H1 (cell line): ENCODE data around the gene RETREG3. TPM values are rescaled to one million over a fixed set of nuclear protein-coding genes. Genes with fewer than 3 reads are reported as not detected.
A peak's percentile ranks its signal among the peaks of the same experiment; 100 is the strongest.

Source experiments
- CTCF ChIA-PET: fragments of 300-600 bp; sonication (Branson Sonifier 250); formaldehyde crosslinking; loops from one replicate; lab custom pipeline; 2021; ENCODE audit not compliant: partially characterized antibody; lab: Charles Lee
- POLR2A ChIA-PET: fragments of 300-600 bp; sonication (Branson Sonifier 250); formaldehyde crosslinking; loops from one replicate; lab custom pipeline; 2021; ENCODE audit warnings: inconsistent platforms; ENCODE audit not compliant: partially characterized antibody; lab: Charles Lee
- DNase-seq, 2 experiments: peaks; one replicate each; pipeline versions ENCODE4 v3.0.0 to v3.0.0-alpha.2; 2010 to 2022; ENCODE audit warnings: low spot score in 2 of 2, low read depth in 1 of 2, mixed read lengths in 1 of 2
- FAIRE-seq: peaks from 2 replicates; lab custom pipeline; 2011; peaks lifted over from hg19 to GRCh38; lab: Jason Lieb, UNC
- H2AFZ ChIP-seq: 2 replicates; pipeline ENCODE4 v1.8.1; 2012; ENCODE audit warnings: low read length, inconsistent platforms
- H2AK5ac ChIP-seq: 2 replicates; pipeline ENCODE4 v1.6.1; 2013; ENCODE audit warnings: low read depth, low read length
- H2BK120ac ChIP-seq: replicated peaks from 2 replicates; pipeline ENCODE3; 2013; ENCODE audit warnings: low read depth, low read length, inconsistent platforms
- H2BK12ac ChIP-seq: 2 replicates; pipeline ENCODE4 v1.6.1; 2013; ENCODE audit warnings: low read depth, low read length
- H2BK15ac ChIP-seq: 2 replicates; pipeline ENCODE4 v1.6.1; 2013; ENCODE audit warnings: low read length
- H2BK20ac ChIP-seq: 2 replicates; pipeline ENCODE4 v1.6.1; 2013; ENCODE audit warnings: low read length
- H2BK5ac ChIP-seq: 2 replicates; pipeline ENCODE4 v1.6.1; 2013; ENCODE audit warnings: low read depth, low read length
- H3K14ac ChIP-seq: 2 replicates; pipeline ENCODE4 v1.6.1; 2013; ENCODE audit warnings: inconsistent platforms; ENCODE audit not compliant: insufficient read length
- H3K18ac ChIP-seq: 2 replicates; pipeline ENCODE4 v1.6.1; 2013; ENCODE audit warnings: low read length; ENCODE audit errors: extremely low read depth
- H3K23ac ChIP-seq: 2 replicates; pipeline ENCODE4 v1.6.1; 2013; ENCODE audit warnings: inconsistent platforms; ENCODE audit not compliant: insufficient read length
- H3K23me2 ChIP-seq: 2 replicates; pipeline ENCODE4 v1.6.1; 2013; ENCODE audit warnings: low read depth, low read length
- H3K27ac ChIP-seq: 2 replicates; pipeline ENCODE4 v1.6.1; 2011; ENCODE audit warnings: low read depth, low read length, inconsistent platforms
- H3K27me3 ChIP-seq, 4 experiments: replicated peaks in 1 of 4; 1 replicate in 1 of 4; 2 replicates in 3 of 4; pipeline versions ENCODE4 v1.6.1 to v1.8.1; 2011 to 2013; ENCODE audit warnings: low read length in 3 of 4, mild to moderate bottlenecking in 3 of 4, inconsistent platforms in 2 of 4, mixed read lengths in 2 of 4, moderate library complexity in 1 of 4; ENCODE audit not compliant: control insufficient read depth in 3 of 4, insufficient read depth in 3 of 4; ENCODE audit errors: extremely low read depth in 1 of 4
- H3K36me3 ChIP-seq, 4 experiments: 2 replicates each; pipeline versions ENCODE4 v1.6.1 to v1.8.1; 2011 to 2013; ENCODE audit warnings: mild to moderate bottlenecking in 4 of 4, low read length in 3 of 4, moderate library complexity in 2 of 4, control low read depth in 1 of 4, inconsistent platforms in 1 of 4; ENCODE audit not compliant: insufficient read depth in 4 of 4, control insufficient read depth in 2 of 4
- H3K4ac ChIP-seq: replicated peaks from 2 replicates; pipeline ENCODE3; 2013; ENCODE audit warnings: low read length, low read depth, mixed read lengths, inconsistent platforms; ENCODE audit not compliant: insufficient read length
- H3K4me1 ChIP-seq, 4 experiments: replicated peaks in 1 of 4; 1 replicate in 1 of 4; 2 replicates in 3 of 4; pipeline versions ENCODE4 v1.6.1 to v1.8.1; 2011 to 2013; ENCODE audit warnings: low read length in 3 of 4, inconsistent platforms in 2 of 4, mixed read lengths in 1 of 4; ENCODE audit not compliant: insufficient read depth in 4 of 4, control insufficient read depth in 3 of 4
- H3K4me2 ChIP-seq, 2 experiments: 2 replicates each; pipeline versions ENCODE4 v1.6.1 to v1.8.1; 2011 to 2013; ENCODE audit warnings: low read depth in 2 of 2, low read length in 2 of 2, control low read depth in 1 of 2, inconsistent platforms in 1 of 2, mild to moderate bottlenecking in 1 of 2; ENCODE audit not compliant: insufficient read depth in 1 of 2
- H3K4me3 ChIP-seq, 4 experiments: fragments of 200-600, 300-600 bp in 1 of 4; sonication (generic), shearing (Covaris generic), sonication (Bioruptor Twin) in 1 of 4; 2 replicates each; pipeline versions ENCODE4 v1.5.1 to v1.8.1; 2011 to 2016; ENCODE audit warnings: low read length in 4 of 4, low read depth in 3 of 4, control low read depth in 2 of 4, inconsistent platforms in 2 of 4, mild to moderate bottlenecking in 2 of 4, mixed read lengths in 1 of 4, moderate library complexity in 1 of 4; ENCODE audit not compliant: insufficient read depth in 2 of 4; ENCODE audit errors: extremely low read depth in 1 of 4
- H3K56ac ChIP-seq: replicated peaks from 2 replicates; pipeline ENCODE3; 2013; ENCODE audit warnings: low read depth, mild to moderate bottlenecking, mixed read lengths, low read length, inconsistent platforms; ENCODE audit not compliant: insufficient read length
- H3K79me1 ChIP-seq: 2 replicates; pipeline ENCODE4 v1.6.1; 2013; ENCODE audit warnings: low read depth, low read length, control low read depth
- H3K79me2 ChIP-seq, 2 experiments: 2 replicates each; pipeline versions ENCODE4 v1.6.1 to v1.8.1; 2012 to 2013; ENCODE audit warnings: low read length in 2 of 2, mild to moderate bottlenecking in 2 of 2, inconsistent platforms in 1 of 2; ENCODE audit not compliant: insufficient read depth in 2 of 2, control insufficient read depth in 1 of 2
- H3K9ac ChIP-seq, 4 experiments: replicated peaks in 1 of 4; 1 replicate in 1 of 4; 2 replicates in 3 of 4; pipeline versions ENCODE4 v1.6.1 to v1.8.1; 2011 to 2013; ENCODE audit warnings: low read depth in 3 of 4, low read length in 3 of 4, control low read depth in 2 of 4, mild to moderate bottlenecking in 2 of 4, moderate library complexity in 2 of 4, inconsistent platforms in 1 of 4; ENCODE audit errors: extremely low read depth in 1 of 4
- H3K9me3 ChIP-seq, 2 experiments: 2 replicates each; pipeline versions ENCODE4 v1.6.1 to v1.8.1; 2012 to 2013; ENCODE audit warnings: mild to moderate bottlenecking in 2 of 2, moderate library complexity in 2 of 2, control low read depth in 1 of 2, inconsistent platforms in 1 of 2, low read depth in 1 of 2, low read length in 1 of 2, mixed read lengths in 1 of 2; ENCODE audit not compliant: insufficient read depth in 2 of 2
- H4K20me1 ChIP-seq, 2 experiments: replicated peaks in 1 of 2; 2 replicates each; pipeline versions ENCODE3 to v1.8.1; 2011 to 2013; ENCODE audit warnings: inconsistent platforms in 2 of 2, low read length in 2 of 2, mild to moderate bottlenecking in 1 of 2; ENCODE audit not compliant: insufficient read depth in 2 of 2, control insufficient read depth in 1 of 2
- H4K5ac ChIP-seq: 2 replicates; pipeline ENCODE4 v1.6.1; 2013; ENCODE audit warnings: low read length, low read depth, mixed read lengths, inconsistent platforms; ENCODE audit not compliant: insufficient read length
- H4K8ac ChIP-seq: 2 replicates; pipeline ENCODE4 v1.8.0; 2013; ENCODE audit warnings: mild to moderate bottlenecking, moderate library complexity, low read length, inconsistent platforms; ENCODE audit not compliant: insufficient read depth; ENCODE audit errors: extremely low read depth
- H4K91ac ChIP-seq: replicated peaks from 2 replicates; pipeline ENCODE3; 2013; ENCODE audit warnings: low read length, mixed read lengths, inconsistent platforms; ENCODE audit not compliant: insufficient read length
- RBBP5 ChIP-seq: IDR thresholded peaks from 2 replicates; pipeline ENCODE4 v1.7.1; 2012; ENCODE audit warnings: low read depth, mild to moderate bottlenecking, inconsistent platforms, low read length, moderate library complexity, borderline replicate concordance
- WGBS, 2 experiments: shearing (Covaris generic) in 1 of 2; methylation state at CpG; one replicate each; pipeline versions ENCODE4 v1.1.6 to v1.1.7; 2013 to 2015; ENCODE audit warnings: low lambda C conversion rate in 2 of 2, mixed read lengths in 2 of 2, inconsistent platforms in 1 of 2, low coverage in 1 of 2, missing lambda C conversion rate in 1 of 2; ENCODE audit not compliant: insufficient replicate concordance in 2 of 2, insufficient coverage in 1 of 2, insufficient read length in 1 of 2; ENCODE audit errors: extremely low coverage in 1 of 2, missing lambda C conversion rate in 1 of 2; 5-methylcytosine and 5-hydroxymethylcytosine counted together
- polyA plus RNA-seq, 7 experiments: library from polyadenylated mRNA; depleted of rRNA in 3 of 7; stranded (reverse) in 5 of 7; unstranded in 2 of 7; fragments of >200 nt in 5 of 7; fragments of 200-250 nt in 2 of 7; gene quantifications; 1 replicate in 5 of 7; 2 replicates in 1 of 7; 4 replicates in 1 of 7; pipeline versions ENCODE4 v1.2.1 to v1.2.3, GENCODE V29; 2011 to 2013; ENCODE audit warnings: missing spikeins in 2 of 7, mixed read lengths in 2 of 7
- total RNA-seq: library from RNA; stranded (reverse); fragmentation: NEBNext Ultra II Directional; extraction: Animal tissue kit (Norgen Biotek cat#: 25700); gene quantifications from 2 replicates; pipeline ENCODE4 v1.2.1, GENCODE V29; 2021

Gene RETREG3
- total and polyA plus RNA-seq, 2 of the 8 experiments (the other 6 are each of a cell fraction or from before 2014, with no cell fraction given) = 23.7 to 42.6 TPM

GRCh38 chr17:42547698-42548069 is 61.5 kb downstream of the RETREG3 start:
- Histone ChIP-seq H3K4me3 (peak overlapping the region; percentile 31 to 61 (median 37); a peak in 6 of 8 replicates), H2BK5ac (no peak overlapping the region), H3K79me1 (no peaks in the 10 kb centered on the region), H2BK20ac (no peak overlapping the region), H3K23ac (no peak overlapping the region), H2BK15ac (peak overlapping the region; percentile 88; the same call in 1 of the 2 replicates), H2AK5ac (no peak overlapping the region), H3K4me2 (peak overlapping the region; percentile 48 to 84), H3K4ac (peak overlapping the region; percentile 85), H4K20me1 (peaks cover 0 to 4% of the 10 kb centered on the region in 2 experiments), H4K91ac (peak overlapping the region; percentile 30), H4K8ac (peak overlapping the region; percentile 81; the same call in 1 of the 2 replicates), H2AFZ (no peak overlapping the region), H3K56ac (no peak overlapping the region), H3K23me2 (peaks cover 2% of the 10 kb centered on the region; the same call in 1 of the 2 replicates), H3K27me3 (no peaks in the 10 kb centered on the region), H3K9me3 (no peaks in the 10 kb centered on the region), H4K5ac (no peak overlapping the region), H3K9ac (0 out of 7 replicates have a peak overlapping the region, but pooled peaks of 1 of the 4 experiments have one; percentile 0), H3K18ac (no peak overlapping the region; the same call in 1 of the 2 replicates), H3K27ac (no peak overlapping the region), H3K36me3 (peaks cover 0 to 8% (median 1%) of the 10 kb centered on the region in 4 experiments; a peak in 4 of 8 replicates), H2BK12ac (no peak overlapping the region), H3K79me2 (no peaks in the 10 kb centered on the region), H3K14ac (no peak overlapping the region), H2BK120ac (no peak overlapping the region), H3K4me1 (peaks cover 0 to 8% (median 7%) of the 10 kb centered on the region in 4 experiments; a peak in 4 of 7 replicates)
- CTCF ChIA-PET = interaction anchor here (1.4 to 3.0 kb wide), 7 partner anchors 11 to 131 kb away, joined by 3 to 28 read pairs (median 7); partner anchors contain the start of genes MLX, NAGLU and PSMC3IP
- no peak for TF ChIP-seq RBBP5
- DNase-seq (no peak), FAIRE-seq (no peak)
- 94% methylated on average over 13 of the region's 14 CpGs; no CpG with 5 or more reads in 1 of the 2 experiments for WGBS, 2 experiments
- POLR2A ChIA-PET = interaction anchor here (0.7 to 4.3 kb wide), 11 partner anchors 11 to 134 kb away, joined by 3 to 43 read pairs (median 4); partner anchors contain the start of genes NAGLU, PSMC3IP, RETREG3 and TUBG1
